BE2C (cell line): ENCODE data around the gene C1orf198.

Experiments used
- DNase-seq: peaks from one replicate; pipeline ENCODE4 v3.0.0-alpha.2; 2020
- H3K27me3 ChIP-seq: fragments of 250-450 bp; sonication (Bioruptor Pico); 2 replicates; pipeline ENCODE4 v1.5.1; 2020; ENCODE audit warnings: mild to moderate bottlenecking
- H3K36me3 ChIP-seq: fragments of 250-450 bp; sonication (Bioruptor Pico); 2 replicates; pipeline ENCODE4 v1.5.1; 2020; ENCODE audit warnings: mild to moderate bottlenecking
- H3K4me1 ChIP-seq: fragments of 250-450 bp; sonication (Bioruptor Pico); 2 replicates; pipeline ENCODE4 v1.5.1; 2020
- H3K4me3 ChIP-seq: 2 replicates; pipeline ENCODE4 v1.5.1; 2011; ENCODE audit warnings: low read depth, low read length
- H3K9me3 ChIP-seq: fragments of 250-450 bp; sonication (Bioruptor Pico); 2 replicates; pipeline ENCODE4 v1.5.1; 2020
- CTCF ChIP-seq: IDR thresholded peaks from 2 replicates; pipeline ENCODE4 v1.5.1; 2012; ENCODE audit warnings: mild to moderate bottlenecking, low read depth, low read length

The C1orf198 gene

DNA sequence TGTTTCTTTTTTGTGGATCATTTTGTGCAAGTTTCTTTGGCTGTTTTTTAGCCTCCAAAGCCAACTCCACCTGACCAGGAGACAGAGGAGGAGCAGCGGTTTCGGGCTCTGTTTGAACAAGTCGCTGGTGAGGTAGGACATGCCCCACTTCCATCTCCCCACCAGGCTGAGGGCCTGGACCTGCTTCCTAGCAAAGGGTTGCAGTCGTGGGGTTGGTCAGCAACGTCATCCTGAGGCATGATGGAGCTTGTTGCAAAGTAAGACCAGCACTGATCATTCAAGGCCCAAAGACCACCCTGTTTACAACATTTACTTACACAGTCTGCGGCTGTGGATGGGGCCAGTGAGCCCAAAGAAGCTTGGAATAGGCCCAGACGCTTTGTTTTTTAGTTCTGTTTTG, 80.8 kb downstream of the C1orf198 start:
- 0 out of 2 replicates have a peak, but pooled peaks cover 2% of the 10 kb centered on the region for H3K27me3 ChIP-seq
- no peak for DNase-seq
- no peak for TF ChIP-seq CTCF
- H3K9me3 ChIP-seq, result no peaks in the 10 kb centered on the region; the same call in 1 of the 2 replicates
- H3K4me3 ChIP-seq, result no peak overlapping the region
- H3K4me1 ChIP-seq, result no peaks in the 10 kb centered on the region
- no peaks in the 10 kb centered on the region for H3K36me3 ChIP-seq
